ENCODE results near the gene NDUFAF4. TPM values are rescaled to one million over a fixed set of nuclear protein-coding genes. Genes with fewer than 3 reads are reported as not detected.

NDUFAF4 gene
- total RNA-seq, 1 donor from 2014 or later, result 33.3 TPM

DNA sequence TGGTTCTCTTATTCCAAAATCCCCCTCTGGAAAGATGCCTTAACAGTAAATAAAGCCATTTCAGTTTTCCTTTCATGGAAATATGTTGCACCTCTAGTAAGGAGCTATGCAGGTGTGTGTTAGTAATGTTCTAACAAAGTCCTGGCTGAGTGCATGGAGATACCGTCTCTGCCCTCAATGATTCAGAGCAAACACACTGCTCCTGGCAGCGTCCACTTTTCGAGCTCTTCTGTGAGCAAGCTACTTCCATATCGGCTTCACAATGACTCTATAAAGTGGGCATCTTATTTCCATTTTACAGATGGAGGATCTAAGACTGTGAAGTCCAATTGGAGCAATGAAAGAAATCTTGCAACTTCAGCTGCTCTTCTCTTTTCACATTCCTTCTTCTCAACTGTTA is 30.0 kb upstream of the NDUFAF4 start:
- no peaks in the 10 kb centered on the region for H3K4me1 Mint-ChIP-seq (ENCODE audit: unreplicated experiment)
- no peak overlapping the region for H3K4me3 Mint-ChIP-seq (ENCODE audit: unreplicated experiment)
- peaks cover 3% of the 10 kb centered on the region for H3K27me3 Mint-ChIP-seq (ENCODE audit: unreplicated experiment)
- TF ChIP-seq, protein P1, sequence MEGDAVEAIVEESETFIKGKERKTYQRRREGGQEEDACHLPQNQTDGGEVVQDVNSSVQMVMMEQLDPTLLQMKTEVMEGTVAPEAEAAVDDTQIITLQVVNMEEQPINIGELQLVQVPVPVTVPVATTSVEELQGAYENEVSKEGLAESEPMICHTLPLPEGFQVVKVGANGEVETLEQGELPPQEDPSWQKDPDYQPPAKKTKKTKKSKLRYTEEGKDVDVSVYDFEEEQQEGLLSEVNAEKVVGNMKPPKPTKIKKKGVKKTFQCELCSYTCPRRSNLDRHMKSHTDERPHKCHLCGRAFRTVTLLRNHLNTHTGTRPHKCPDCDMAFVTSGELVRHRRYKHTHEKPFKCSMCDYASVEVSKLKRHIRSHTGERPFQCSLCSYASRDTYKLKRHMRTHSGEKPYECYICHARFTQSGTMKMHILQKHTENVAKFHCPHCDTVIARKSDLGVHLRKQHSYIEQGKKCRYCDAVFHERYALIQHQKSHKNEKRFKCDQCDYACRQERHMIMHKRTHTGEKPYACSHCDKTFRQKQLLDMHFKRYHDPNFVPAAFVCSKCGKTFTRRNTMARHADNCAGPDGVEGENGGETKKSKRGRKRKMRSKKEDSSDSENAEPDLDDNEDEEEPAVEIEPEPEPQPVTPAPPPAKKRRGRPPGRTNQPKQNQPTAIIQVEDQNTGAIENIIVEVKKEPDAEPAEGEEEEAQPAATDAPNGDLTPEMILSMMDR (IDR thresholded peaks at IDR 0.05; ENCODE audit: unreplicated experiment), result no peak
- no peaks in the 10 kb centered on the region for H3K36me3 Mint-ChIP-seq (ENCODE audit: low read depth, unreplicated experiment)
- no peaks in the 10 kb centered on the region for H3K9me3 Mint-ChIP-seq (ENCODE audit: unreplicated experiment)
- no peak overlapping the region for H3K27ac Mint-ChIP-seq (ENCODE audit: unreplicated experiment)
- no peak for DNase-seq (ENCODE audit: low spot score)

DNA sequence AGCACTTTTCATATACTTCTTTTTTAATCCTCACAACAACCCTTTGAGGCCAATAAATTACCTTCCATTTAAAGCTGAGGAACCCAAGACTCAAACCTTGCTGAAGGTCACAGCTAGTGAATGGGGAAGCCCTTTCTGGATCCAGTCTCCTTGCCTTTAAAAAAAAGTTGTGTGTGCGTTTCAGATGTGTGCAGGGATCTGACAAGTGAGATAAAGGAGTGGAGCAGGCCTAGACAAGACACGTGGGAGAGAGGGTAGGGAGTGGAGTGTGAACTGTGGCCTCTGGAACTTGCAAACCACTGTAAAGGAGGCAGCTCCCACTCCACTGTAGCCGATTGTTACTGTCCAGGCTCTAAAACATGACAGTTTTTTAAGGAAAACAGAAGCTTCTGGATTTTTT is 28.7 kb upstream of the NDUFAF4 start:
- no peaks in the 10 kb centered on the region for H3K36me3 Mint-ChIP-seq (ENCODE audit: low read depth, unreplicated experiment)
- no peaks in the 10 kb centered on the region for H3K4me1 Mint-ChIP-seq (ENCODE audit: unreplicated experiment)
- no peaks in the 10 kb centered on the region for H3K9me3 Mint-ChIP-seq (ENCODE audit: unreplicated experiment)
- peaks cover 5% of the 10 kb centered on the region for H3K27me3 Mint-ChIP-seq (ENCODE audit: unreplicated experiment)
- TF ChIP-seq, protein P1 (IDR thresholded peaks at IDR 0.05; ENCODE audit: unreplicated experiment), result no peak
- DNase-seq (ENCODE audit: low spot score), result no peak
- no peak overlapping the region for H3K27ac Mint-ChIP-seq (ENCODE audit: unreplicated experiment)
- H3K4me3 Mint-ChIP-seq (ENCODE audit: unreplicated experiment), result no peak overlapping the region

- Mint-ChIP-seq H3K4me3 (ENCODE audit: unreplicated experiment) (peak overlapping the region; percentile 91), H3K9me3 (ENCODE audit: unreplicated experiment) (no peaks in the 10 kb centered on the region), H3K36me3 (ENCODE audit: low read depth, unreplicated experiment) (no peaks in the 10 kb centered on the region), H3K4me1 (ENCODE audit: unreplicated experiment) (no peaks in the 10 kb centered on the region), H3K27ac (ENCODE audit: unreplicated experiment) (peak overlapping the region; percentile 77), H3K27me3 (ENCODE audit: unreplicated experiment) (peaks cover 5% of the 10 kb centered on the region)
- DNase-seq (ENCODE audit: low spot score), result no peak
- TF ChIP-seq, protein P1 (IDR thresholded peaks at IDR 0.05; ENCODE audit: unreplicated experiment), result no peak
Measured at GRCh38 chr6:96925290-96925687, 27.6 kb upstream of the NDUFAF4 start.

- Mint-ChIP-seq H3K27ac (ENCODE audit: unreplicated experiment) (no peak overlapping the region), H3K4me3 (ENCODE audit: unreplicated experiment) (peak overlapping the region; percentile 91), H3K36me3 (ENCODE audit: low read depth, unreplicated experiment) (no peaks in the 10 kb centered on the region), H3K4me1 (ENCODE audit: unreplicated experiment) (no peaks in the 10 kb centered on the region), H3K27me3 (ENCODE audit: unreplicated experiment) (peaks cover 5% of the 10 kb centered on the region), H3K9me3 (ENCODE audit: unreplicated experiment) (no peaks in the 10 kb centered on the region)
- TF ChIP-seq, protein P1 (IDR thresholded peaks at IDR 0.05; ENCODE audit: unreplicated experiment), result no peak
- no peak for DNase-seq (ENCODE audit: low spot score)
Measured at GRCh38 chr6:96923871-96924493, 26.3 kb upstream of the NDUFAF4 start.

DNA sequence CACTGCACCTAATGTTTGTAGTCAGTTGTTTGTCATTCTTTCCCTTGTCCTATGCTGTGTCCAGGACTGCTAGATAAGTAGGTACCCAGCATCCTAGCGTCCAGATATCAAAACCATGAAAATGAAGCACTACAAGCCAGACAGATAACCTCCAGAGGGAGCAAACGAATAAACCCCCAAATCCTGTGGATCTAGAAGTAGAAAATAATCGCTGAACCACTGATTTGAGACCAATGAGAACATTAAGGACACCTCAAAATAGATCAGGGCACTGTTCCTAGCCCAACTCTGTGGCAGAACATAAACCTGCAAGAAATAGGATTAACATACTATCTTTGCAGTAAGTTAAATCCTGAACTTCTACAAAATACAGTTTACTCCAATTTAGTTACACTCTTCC is 25.7 kb upstream of the NDUFAF4 start:
- no peaks in the 10 kb centered on the region for H3K4me1 Mint-ChIP-seq (ENCODE audit: unreplicated experiment)
- H3K9me3 Mint-ChIP-seq (ENCODE audit: unreplicated experiment), result no peaks in the 10 kb centered on the region
- H3K4me3 Mint-ChIP-seq (ENCODE audit: unreplicated experiment), result peak overlapping the region; percentile 91
- peak overlapping the region; percentile 46 for H3K27ac Mint-ChIP-seq (ENCODE audit: unreplicated experiment)
- no peaks in the 10 kb centered on the region for H3K36me3 Mint-ChIP-seq (ENCODE audit: low read depth, unreplicated experiment)
- no peak for DNase-seq (ENCODE audit: low spot score)
- TF ChIP-seq, protein P1 (IDR thresholded peaks at IDR 0.05; ENCODE audit: unreplicated experiment), result no peak
- H3K27me3 Mint-ChIP-seq (ENCODE audit: unreplicated experiment), result peaks cover 5% of the 10 kb centered on the region
